ENCODE measurements around the gene NALCN. TPM values are rescaled to one million over a fixed set of nuclear protein-coding genes. Genes with fewer than 3 reads are reported as not detected.

The NALCN gene
- total RNA-seq, 1 donor from 2014 or later: 0.83 TPM

GRCh38 chr13:101453784-101454201, 37.5 kb upstream of the NALCN start:
- ATAC-seq: peak; percentile 82 to 85
- DNase-seq: peak; percentile 50
- Histone ChIP-seq H3K4me1 (peaks cover 4% of the 10 kb centered on the region), H3K27me3 (ENCODE audit: low read depth) (no peaks in the 10 kb centered on the region), H3K36me3 (no peaks in the 10 kb centered on the region), H3K4me3 (peak overlapping the region; percentile 52), H3K27ac (peak overlapping the region; percentile 34), H3K9me3 (no peaks in the 10 kb centered on the region)
- intact Hi-C loops (cut with DNase I): no loop called here
- peak; percentile 35 for TF ChIP-seq CTCF (IDR thresholded peaks at IDR 0.05)

GRCh38 chr13:101452519-101453485, 36.5 kb upstream of the NALCN start, which contains the start of gene ITGBL1:
Gene ITGBL1, plus strand, starts transcription at chr13:101452675. Its CDS starts 159 bp downstream, at chr13:101452834.
- Histone ChIP-seq H3K9me3 (no peaks in the 10 kb centered on the region), H3K27ac (peak within 1 kb of the TSS; percentile 34), H3K27me3 (ENCODE audit: low read depth) (no peaks in the 10 kb centered on the region), H3K4me1 (peaks cover 4% of the 10 kb centered on the region), H3K4me3 (peak within 1 kb of the TSS; percentile 52), H3K36me3 (no peaks in the 10 kb centered on the region)
- intact Hi-C loops (cut with DNase I): no loop called here
- TF ChIP-seq CTCF (IDR thresholded peaks at IDR 0.05): no peak
- DNase-seq: no peak
- ATAC-seq: no peak

GRCh38 chr13:101451641-101452040, 35.3 kb upstream of the NALCN start:
- Histone ChIP-seq H3K9me3 (no peaks in the 10 kb centered on the region), H3K4me3 (no peak overlapping the region), H3K4me1 (peaks cover 4% of the 10 kb centered on the region), H3K27ac (no peak overlapping the region), H3K36me3 (no peaks in the 10 kb centered on the region), H3K27me3 (ENCODE audit: low read depth) (no peaks in the 10 kb centered on the region)
- DNase-seq (no peak), ATAC-seq (no peak)
- intact Hi-C loops (cut with DNase I): no loop called here
- no peak for TF ChIP-seq CTCF (IDR thresholded peaks at IDR 0.05)

GRCh38 chr13:101450749-101451130, 34.4 kb upstream of the NALCN start:
- Histone ChIP-seq H3K4me1 (peaks cover 4% of the 10 kb centered on the region), H3K27ac (no peak overlapping the region), H3K4me3 (no peak overlapping the region), H3K9me3 (no peaks in the 10 kb centered on the region), H3K36me3 (no peaks in the 10 kb centered on the region), H3K27me3 (ENCODE audit: low read depth) (no peaks in the 10 kb centered on the region)
- intact Hi-C loops (cut with DNase I): no loop called here
- no peak for DNase-seq
- ATAC-seq: no peak
- no peak for TF ChIP-seq CTCF (IDR thresholded peaks at IDR 0.05)

GRCh38 chr13:101449790-101450748, 33.8 kb upstream of the NALCN start:
- Histone ChIP-seq H3K27me3 (ENCODE audit: low read depth) (no peaks in the 10 kb centered on the region), H3K4me3 (no peak overlapping the region), H3K36me3 (no peaks in the 10 kb centered on the region), H3K27ac (no peak overlapping the region), H3K4me1 (peaks cover 4% of the 10 kb centered on the region), H3K9me3 (no peaks in the 10 kb centered on the region)
- intact Hi-C loops (cut with DNase I): no loop called here
- ATAC-seq (no peak), DNase-seq (no peak)
- TF ChIP-seq CTCF (IDR thresholded peaks at IDR 0.05): no peak
